Ascending aorta (tissue), 2 donors: ENCODE results near the gene LAMA3. TPM values are rescaled to one million over a fixed set of nuclear protein-coding genes. Genes with fewer than 3 reads are reported as not detected.

ENCODE experiments used
- DNase-seq, 2 donors: peaks; one replicate each; pipeline ENCODE4 v3.0.0-alpha.2; 2019; ENCODE audit warnings: low spot score in 2 of 2
- H3K27ac ChIP-seq, 2 donors: fragments of 200-600 bp; sonication (generic); one replicate each; pipeline ENCODE4 v1.5.1; 2016 to 2017; ENCODE audit warnings: mild to moderate bottlenecking in 1 of 2
- H3K27me3 ChIP-seq: fragments of 200-600 bp; sonication (generic); one replicate; pipeline ENCODE4 v1.5.1; 2017
- H3K36me3 ChIP-seq, 2 donors: fragments of 200-600 bp; sonication (generic); one replicate each; pipeline ENCODE4 v1.5.1; 2016
- H3K4me1 ChIP-seq, 2 donors: fragments of 200-600 bp; sonication (generic); one replicate each; pipeline ENCODE4 v1.5.1; 2016 to 2017; ENCODE audit warnings: mild to moderate bottlenecking in 1 of 2
- H3K4me3 ChIP-seq, 2 donors: fragments of 200-600 bp; sonication (generic); one replicate each; pipeline ENCODE4 v1.5.1; 2016 to 2017; ENCODE audit warnings: mild to moderate bottlenecking in 1 of 2
- H3K9me3 ChIP-seq, 2 donors: fragments of 200-600 bp; sonication (generic); one replicate each; pipeline ENCODE4 v1.5.1; 2016
- CTCF ChIP-seq, 3 experiments: fragments of 200-600 bp in 2 of 3; fragments of 450-650 bp in 1 of 3; sonication (generic) in 2 of 3; IDR thresholded peaks; one replicate each; pipeline ENCODE4 v1.5.1; 2016 to 2019; ENCODE audit warnings: antibody characterized with exemption in 3 of 3, mild to moderate bottlenecking in 1 of 3, moderate library complexity in 1 of 3
- intact Hi-C: fragments of 100-400 bp; cut with DNase I; formaldehyde crosslinking; loops from one replicate; pipeline ENCODE4 v1.15.1; 2023
- total RNA-seq: library from RNA; depleted of rRNA; stranded (reverse); fragments of >200 nt; gene quantifications from one replicate; pipeline ENCODE4 v1.1.0, GENCODE V29; 2016

Gene LAMA3
- total RNA-seq, 1 donor from 2014 or later: 27.2 TPM

- no peaks in the 10 kb centered on the region for H3K36me3 ChIP-seq
- no peaks in the 10 kb centered on the region for H3K27me3 ChIP-seq
- no peak for TF ChIP-seq CTCF (IDR thresholded peaks at IDR 0.05)
- H3K9me3 ChIP-seq: no peaks in the 10 kb centered on the region
- no peak overlapping the region for H3K27ac ChIP-seq
- H3K4me1 ChIP-seq: no peaks in the 10 kb centered on the region
- no peak for DNase-seq
- no peak overlapping the region for H3K4me3 ChIP-seq
- intact Hi-C loops: no loop called here
Measured at GRCh38 chr18:23643815-23644490, 45.3 kb upstream of the LAMA3 start.

- no peak for DNase-seq
- intact Hi-C loops: no loop called here
- Histone ChIP-seq H3K9me3 (no peaks in the 10 kb centered on the region), H3K27ac (no peak overlapping the region), H3K36me3 (no peaks in the 10 kb centered on the region), H3K27me3 (no peaks in the 10 kb centered on the region), H3K4me1 (no peaks in the 10 kb centered on the region), H3K4me3 (no peak overlapping the region)
- no peak for TF ChIP-seq CTCF (IDR thresholded peaks at IDR 0.05)
Measured at GRCh38 chr18:23645568-23646175, 43.6 kb upstream of the LAMA3 start.

GRCh38 chr18:23646282-23646681 lies 43.0 kb upstream of the LAMA3 start:
- TF ChIP-seq CTCF (IDR thresholded peaks at IDR 0.05): no peak
- Histone ChIP-seq H3K9me3 (no peaks in the 10 kb centered on the region), H3K36me3 (no peaks in the 10 kb centered on the region), H3K27ac (no peak overlapping the region), H3K27me3 (no peaks in the 10 kb centered on the region), H3K4me1 (no peaks in the 10 kb centered on the region), H3K4me3 (no peak overlapping the region)
- intact Hi-C loops: no loop called here
- no peak for DNase-seq

- Histone ChIP-seq H3K27me3 (no peaks in the 10 kb centered on the region), H3K9me3 (no peaks in the 10 kb centered on the region), H3K36me3 (no peaks in the 10 kb centered on the region), H3K4me3 (no peak overlapping the region), H3K27ac (no peak overlapping the region), H3K4me1 (no peaks in the 10 kb centered on the region)
- TF ChIP-seq CTCF (IDR thresholded peaks at IDR 0.05): no peak
- no peak for DNase-seq
- intact Hi-C loops: no loop called here
Measured at GRCh38 chr18:23648456-23648855, 40.8 kb upstream of the LAMA3 start.

GRCh38 chr18:23648940-23649607 lies 40.2 kb upstream of the LAMA3 start:
- Histone ChIP-seq H3K4me1 (no peaks in the 10 kb centered on the region), H3K27ac (no peak overlapping the region), H3K36me3 (no peaks in the 10 kb centered on the region), H3K4me3 (no peak overlapping the region), H3K9me3 (no peaks in the 10 kb centered on the region), H3K27me3 (no peaks in the 10 kb centered on the region)
- intact Hi-C loops: no loop called here
- no peak for DNase-seq
- no peak for TF ChIP-seq CTCF (IDR thresholded peaks at IDR 0.05)
